Astrocyte (in vitro differentiated cells and primary cell): ENCODE results near the gene DSN1. TPM values are rescaled to one million over a fixed set of nuclear protein-coding genes. Genes with fewer than 3 reads are reported as not detected.

Source experiments
- DNase-seq: peaks from one replicate; pipeline ENCODE4 v3.0.0-alpha.2; 2010; ENCODE audit warnings: low read depth
- FAIRE-seq: peaks from 2 replicates; lab custom pipeline; 2011; peaks lifted over from hg19 to GRCh38; lab: Jason Lieb, UNC
- H2AFZ ChIP-seq: 2 replicates; pipeline ENCODE4 v1.6.0; 2012; ENCODE audit warnings: low read depth, low read length, inconsistent platforms
- H3K27ac ChIP-seq: 2 replicates; pipeline ENCODE4 v1.5.1; 2011; ENCODE audit warnings: low read depth, low read length, inconsistent platforms
- H3K27me3 ChIP-seq: 2 replicates; pipeline ENCODE4 v1.6.0; 2011; ENCODE audit warnings: low read length, inconsistent platforms; ENCODE audit not compliant: insufficient read depth
- H3K36me3 ChIP-seq: 2 replicates; pipeline ENCODE4 v1.5.1; 2011; ENCODE audit warnings: low read length, inconsistent platforms; ENCODE audit not compliant: insufficient read depth
- H3K4me1 ChIP-seq: 2 replicates; pipeline ENCODE4 v1.5.1; 2011; ENCODE audit warnings: low read length, inconsistent platforms; ENCODE audit not compliant: insufficient read depth
- H3K4me2 ChIP-seq: 2 replicates; pipeline ENCODE4 v1.6.0; 2012; ENCODE audit warnings: low read length, inconsistent platforms
- H3K4me3 ChIP-seq: 2 replicates; pipeline ENCODE4 v1.5.1; 2011; ENCODE audit warnings: low read depth, mild to moderate bottlenecking, low read length, inconsistent platforms; ENCODE audit not compliant: insufficient read depth
- H3K79me2 ChIP-seq: 2 replicates; pipeline ENCODE4 v1.6.0; 2012; ENCODE audit warnings: mild to moderate bottlenecking, low read length, inconsistent platforms; ENCODE audit not compliant: insufficient read depth
- H3K9ac ChIP-seq: 2 replicates; pipeline ENCODE4 v1.6.0; 2012; ENCODE audit warnings: mild to moderate bottlenecking, low read length, inconsistent platforms
- H3K9me3 ChIP-seq: 2 replicates; pipeline ENCODE4 v1.5.1; 2012; ENCODE audit warnings: low read depth, mild to moderate bottlenecking, low read length, inconsistent platforms; ENCODE audit not compliant: insufficient read depth
- H4K20me1 ChIP-seq: 2 replicates; pipeline ENCODE4 v1.6.0; 2012; ENCODE audit warnings: low read length, inconsistent platforms; ENCODE audit not compliant: insufficient read depth
- H3K27ac Mint-ChIP-seq: one replicate; pipeline ENCODE4 v1.8.0; 2021; ENCODE audit warnings: mild to moderate bottlenecking, mixed read lengths; ENCODE audit not compliant: unreplicated experiment
- H3K27me3 Mint-ChIP-seq: one replicate; pipeline ENCODE4 v1.8.0; 2021; ENCODE audit warnings: low read depth, mixed read lengths; ENCODE audit not compliant: unreplicated experiment
- H3K36me3 Mint-ChIP-seq: one replicate; pipeline ENCODE4 v1.8.0; 2021; ENCODE audit warnings: low read depth, mixed read lengths; ENCODE audit not compliant: unreplicated experiment
- H3K4me1 Mint-ChIP-seq: one replicate; pipeline ENCODE4 v1.8.0; 2021; ENCODE audit warnings: low read depth, mixed read lengths; ENCODE audit not compliant: unreplicated experiment
- H3K4me3 Mint-ChIP-seq: one replicate; pipeline ENCODE4 v1.8.0; 2021; ENCODE audit warnings: mild to moderate bottlenecking, moderate library complexity, mixed read lengths; ENCODE audit not compliant: unreplicated experiment
- H3K9me3 Mint-ChIP-seq: one replicate; pipeline ENCODE4 v1.8.0; 2021; ENCODE audit warnings: mild to moderate bottlenecking, mixed read lengths; ENCODE audit not compliant: unreplicated experiment
- EZH2 ChIP-seq: IDR thresholded peaks from 2 replicates; pipeline ENCODE4 v1.6.1; 2012; ENCODE audit warnings: mild to moderate bottlenecking, low read length, inconsistent platforms; ENCODE audit not compliant: insufficient read depth
- total RNA-seq: library from RNA; stranded (reverse); gene quantifications from 2 replicates; pipeline ENCODE4 v1.2.1, GENCODE V29; 2021

Gene DSN1
- total RNA-seq, 1 donor from 2014 or later: 6.1 TPM

DNA sequence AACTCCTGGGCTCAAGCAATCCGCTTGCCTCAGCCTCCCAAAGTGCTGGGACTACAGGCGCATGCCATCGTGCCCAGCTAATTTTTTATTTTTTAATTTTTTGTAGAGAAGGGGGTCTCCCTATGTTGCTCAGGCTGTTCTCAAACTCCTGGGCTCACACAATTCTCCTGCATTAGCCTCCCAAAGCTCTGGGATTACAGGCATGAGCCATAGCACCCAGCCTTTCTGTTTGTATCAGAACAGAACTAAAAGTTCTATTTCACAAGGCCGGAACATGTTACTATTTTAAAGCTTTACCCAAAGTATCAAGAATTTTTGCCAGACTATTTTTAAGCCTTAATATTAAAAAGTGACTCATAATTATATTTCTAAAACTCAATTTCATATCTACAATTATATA is 70.0 kb downstream of the DSN1 start:
- H3K36me3 Mint-ChIP-seq: peaks cover 2% of the 10 kb centered on the region
- no peaks in the 10 kb centered on the region for H3K9me3 Mint-ChIP-seq
- Histone ChIP-seq H3K9ac (no peak overlapping the region), H3K4me1 (no peaks in the 10 kb centered on the region), H3K4me3 (no peak overlapping the region), H3K27ac (no peak overlapping the region), H3K79me2 (no peaks in the 10 kb centered on the region), H3K4me2 (no peak overlapping the region), H2AFZ (no peak overlapping the region), H4K20me1 (peaks cover 5% of the 10 kb centered on the region), H3K27me3 (no peaks in the 10 kb centered on the region), H3K9me3 (no peaks in the 10 kb centered on the region), H3K36me3 (no peaks in the 10 kb centered on the region)
- no peak overlapping the region for H3K4me3 Mint-ChIP-seq
- TF ChIP-seq EZH2: no peak
- no peaks in the 10 kb centered on the region for H3K27me3 Mint-ChIP-seq
- DNase-seq (no peak), FAIRE-seq (no peak)
- H3K27ac Mint-ChIP-seq: no peak overlapping the region
- no peaks in the 10 kb centered on the region for H3K4me1 Mint-ChIP-seq

Other genes with a start within 250 kb of the DSN1 start
- gene MYL9, start 232.2 kb downstream of the DSN1 start, total RNA-seq: 1,166 and 1,247 TPM in 2 replicates
- gene TGIF2, start 200.2 kb downstream of the DSN1 start, total RNA-seq: 24.4 and 27.8 TPM in 2 replicates
- 105 and 117 TPM in 2 replicates for gene RAB5IF, start 168.0 kb downstream of the DSN1 start, total RNA-seq
- 0.14 TPM in 1 of 2 replicates, not detected in the other for gene SLA2, start 127.6 kb downstream of the DSN1 start, total RNA-seq
- gene NDRG3, start 27.7 kb downstream of the DSN1 start, total RNA-seq: 30.4 and 33.1 TPM in 2 replicates
- not detected in 2 replicates for gene TLDC2, start 102.4 kb upstream of the DSN1 start, total RNA-seq
- gene SAMHD1, start 177.9 kb upstream of the DSN1 start, total RNA-seq: 95.7 and 99.7 TPM in 2 replicates